Naive B cell (primary cell): ENCODE data around the gene CD200R1L. TPM values are rescaled to one million over a fixed set of nuclear protein-coding genes. Genes with fewer than 3 reads are reported as not detected.
"Not testable (repeated sequence)": the region's sequence is repeated elsewhere in the genome, so short reads cannot be mapped to it uniquely, and the experiment has no call there.

ENCODE experiments used
- ATAC-seq, 2 donors: fragments of 150-1000 bp; cut with Tn5 transposase; 2 replicates each; pipeline ENCODE4 v1.10.0; 2021; ENCODE audit warnings: low read depth in 2 of 2, mild to moderate bottlenecking in 2 of 2, moderate library complexity in 2 of 2
- DNase-seq: peaks from one replicate; pipeline ENCODE4 v3.0.0; 2022
- H3K27ac Mint-ChIP-seq, 6 donors: one replicate each; pipeline ENCODE4 v1.8.0; 2020 to 2022; ENCODE audit warnings: mild to moderate bottlenecking in 6 of 6, mixed read lengths in 6 of 6, moderate library complexity in 5 of 6, inconsistent platforms in 2 of 6
- H3K27me3 Mint-ChIP-seq, 3 donors: one replicate each; pipeline ENCODE4 v1.8.0; 2021 to 2022; ENCODE audit warnings: mixed read lengths in 3 of 3, mild to moderate bottlenecking in 1 of 3
- H3K36me3 Mint-ChIP-seq, 2 donors: one replicate each; pipeline ENCODE4 v1.8.0; 2020 to 2022; ENCODE audit warnings: mixed read lengths in 2 of 2, inconsistent platforms in 1 of 2, mild to moderate bottlenecking in 1 of 2
- H3K4me1 Mint-ChIP-seq, 3 donors: one replicate each; pipeline ENCODE4 v1.8.0; 2020 to 2022; ENCODE audit warnings: mixed read lengths in 3 of 3, inconsistent platforms in 1 of 3, mild to moderate bottlenecking in 1 of 3, moderate library complexity in 1 of 3
- H3K4me3 Mint-ChIP-seq, 8 donors: one replicate each; pipeline ENCODE4 v1.8.0; 2020 to 2022; ENCODE audit warnings: mild to moderate bottlenecking in 8 of 8, mixed read lengths in 8 of 8, moderate library complexity in 8 of 8, inconsistent platforms in 2 of 8
- H3K9me3 Mint-ChIP-seq, 7 donors: one replicate each; pipeline ENCODE4 v1.8.0; 2020 to 2022; ENCODE audit warnings: mixed read lengths in 7 of 7, mild to moderate bottlenecking in 5 of 7, inconsistent platforms in 2 of 7, moderate library complexity in 1 of 7
- polyA plus RNA-seq, 6 donors: library from polyadenylated mRNA; unstranded; fragments of 300-500 nt; fragmentation: Illumina TruSeq; gene quantifications; one replicate each; pipeline ENCODE4 v1.2.3, GENCODE V29; 2021; ENCODE audit warnings: low read depth in 6 of 6

Gene CD200R1L
- polyA plus RNA-seq, 6 donors from 2014 or later, result not detected

DNA sequence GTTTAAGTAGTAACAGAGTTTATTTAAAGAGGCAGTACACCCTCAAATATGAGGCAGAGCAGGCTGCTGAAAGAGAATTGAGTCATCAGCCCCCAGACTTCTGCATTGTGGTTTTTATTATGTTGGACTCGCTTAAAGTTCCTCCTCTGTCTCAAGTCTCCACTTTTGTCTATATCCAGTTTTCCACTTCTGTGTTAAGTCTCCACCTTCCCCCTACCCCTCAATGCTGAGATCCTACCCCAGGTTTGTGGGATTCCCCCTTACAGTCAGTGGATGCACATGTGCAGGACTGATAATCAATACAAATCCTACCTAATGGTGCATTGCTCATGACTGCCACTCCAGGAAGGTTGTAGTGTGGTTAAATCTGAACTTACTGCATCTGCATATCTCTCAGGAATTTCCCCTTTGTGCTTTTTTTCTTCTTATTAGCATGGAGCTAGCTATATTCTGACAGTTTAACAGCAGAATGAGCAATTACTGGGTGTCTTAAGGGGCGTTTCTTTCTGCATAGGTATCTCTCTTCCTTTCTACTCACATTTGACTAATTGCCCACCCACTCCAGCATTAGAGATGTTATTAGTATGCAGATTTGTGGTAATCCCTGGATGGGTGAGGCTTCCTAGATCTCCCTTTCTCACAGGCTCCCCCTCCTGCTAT lies 11.9 kb upstream of the CD200R1L start:
- Mint-ChIP-seq H3K4me1 (peaks cover 35 to 45% (median 40%) of the 10 kb centered on the region in 3 donors), H3K27ac (peak overlapping the region in 3 of 6 donors; percentile 12 to 42 (median 17)), H3K4me3 (peak overlapping the region in 6 of 8 donors; percentile 4 to 50 (median 32)), H3K27me3 (peaks cover 0 to 7% (median 0%) of the 10 kb centered on the region in 3 donors), H3K9me3 (peaks cover 0 to 24% (median 12%) of the 10 kb centered on the region in 7 donors), H3K36me3 (no peaks in the 10 kb centered on the region)
- ATAC-seq (peak; percentile 66), DNase-seq (peak; percentile 41)

DNA sequence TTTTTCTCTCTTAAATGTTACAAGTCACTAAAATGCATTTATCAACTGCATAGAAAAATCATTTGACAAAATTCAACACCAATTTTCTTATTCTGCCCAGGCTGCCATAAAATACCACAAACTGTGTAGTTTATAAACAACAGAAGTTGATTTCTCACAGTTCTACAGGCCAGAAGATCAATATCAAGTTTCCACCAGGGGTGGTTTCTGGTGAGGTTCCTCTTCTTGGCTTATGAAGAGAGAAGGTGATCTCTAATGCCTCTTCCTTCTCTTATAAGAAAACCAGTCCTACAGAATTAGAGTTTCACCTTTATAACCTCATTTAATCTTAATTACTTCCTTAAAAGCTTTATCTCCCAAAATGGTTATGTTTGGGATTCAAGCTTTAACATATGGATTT lies 10.9 kb upstream of the CD200R1L start:
- DNase-seq (no peak), ATAC-seq (peak; percentile 34 to 40)
- H3K36me3 Mint-ChIP-seq, result peaks cover 0 to 3% of the 10 kb centered on the region in 2 donors
- H3K27ac Mint-ChIP-seq, result peak overlapping the region in 2 of 6 donors; percentile 28 to 65
- peaks cover 0 to 9% (median 0%) of the 10 kb centered on the region in 3 donors for H3K27me3 Mint-ChIP-seq
- peaks cover 35 to 45% (median 40%) of the 10 kb centered on the region in 3 donors for H3K4me1 Mint-ChIP-seq
- H3K4me3 Mint-ChIP-seq, result peak overlapping the region in 4 of 8 donors; percentile 3 to 78 (median 38)
- peaks cover 0 to 32% (median 12%) of the 10 kb centered on the region in 7 donors for H3K9me3 Mint-ChIP-seq

DNA sequence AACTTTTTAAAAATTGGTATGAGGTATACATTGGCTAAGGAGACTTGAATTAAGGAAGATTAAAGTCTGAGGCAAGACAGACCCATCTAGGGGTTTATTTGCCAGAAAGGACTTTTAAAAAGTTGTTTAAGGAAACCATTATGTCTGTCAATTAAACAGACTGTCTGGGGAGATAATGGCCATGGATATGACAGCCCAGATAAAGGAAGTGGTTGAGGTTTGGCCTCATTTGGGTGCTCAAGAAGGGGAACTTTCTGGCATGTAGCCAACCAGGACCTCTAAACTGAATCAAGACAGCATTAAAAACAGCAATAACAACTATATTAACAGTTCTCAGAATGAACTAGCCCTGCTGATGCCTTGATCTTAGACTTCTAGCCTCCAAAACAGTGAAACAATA lies 9.9 kb upstream of the CD200R1L start:
- H3K27me3 Mint-ChIP-seq, result peaks cover 0 to 18% (median 0%) of the 10 kb centered on the region in 3 donors
- peak; percentile 61 to 67 for ATAC-seq
- H3K36me3 Mint-ChIP-seq, result peaks cover 6 to 13% of the 10 kb centered on the region in 2 donors
- peak overlapping the region in 1 of 6 donors; percentile 12 for H3K27ac Mint-ChIP-seq
- peaks cover 8 to 42% (median 20%) of the 10 kb centered on the region in 7 donors for H3K9me3 Mint-ChIP-seq
- H3K4me1 Mint-ChIP-seq, result peaks cover 35 to 45% (median 40%) of the 10 kb centered on the region in 3 donors
- peak; percentile 56 for DNase-seq
- H3K4me3 Mint-ChIP-seq, result peak overlapping the region in 5 of 8 donors; percentile 10 to 44 (median 30)

DNA sequence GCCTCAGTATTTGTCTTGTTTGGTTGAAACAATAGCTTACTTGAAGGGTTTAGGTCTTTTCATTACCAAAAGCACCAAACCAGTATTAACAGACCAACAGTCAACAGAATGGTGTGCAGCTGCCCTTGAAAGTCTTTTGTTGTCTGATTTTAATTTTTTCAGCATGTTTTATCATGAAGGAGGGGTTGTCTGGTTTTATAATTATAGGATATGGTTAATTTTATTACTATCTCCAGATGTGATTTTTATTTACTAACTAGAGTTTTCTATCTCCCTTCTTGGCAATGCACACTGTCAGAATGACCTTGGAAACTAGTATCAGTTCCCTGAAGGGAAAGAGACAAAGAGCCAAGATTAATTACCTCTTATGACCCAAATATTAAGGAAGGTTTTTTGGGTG lies 9.2 kb upstream of the CD200R1L start:
- ATAC-seq (no peak), DNase-seq (no peak)
- peaks cover 0 to 18% (median 0%) of the 10 kb centered on the region in 3 donors for H3K27me3 Mint-ChIP-seq
- H3K4me1 Mint-ChIP-seq, result peaks cover 32 to 40% (median 36%) of the 10 kb centered on the region in 3 donors
- H3K27ac Mint-ChIP-seq, result no peak overlapping the region
- peaks cover 13 to 20% of the 10 kb centered on the region in 2 donors for H3K36me3 Mint-ChIP-seq
- no peak overlapping the region for H3K4me3 Mint-ChIP-seq
- H3K9me3 Mint-ChIP-seq, result peaks cover 14 to 48% (median 25%) of the 10 kb centered on the region in 7 donors

DNA sequence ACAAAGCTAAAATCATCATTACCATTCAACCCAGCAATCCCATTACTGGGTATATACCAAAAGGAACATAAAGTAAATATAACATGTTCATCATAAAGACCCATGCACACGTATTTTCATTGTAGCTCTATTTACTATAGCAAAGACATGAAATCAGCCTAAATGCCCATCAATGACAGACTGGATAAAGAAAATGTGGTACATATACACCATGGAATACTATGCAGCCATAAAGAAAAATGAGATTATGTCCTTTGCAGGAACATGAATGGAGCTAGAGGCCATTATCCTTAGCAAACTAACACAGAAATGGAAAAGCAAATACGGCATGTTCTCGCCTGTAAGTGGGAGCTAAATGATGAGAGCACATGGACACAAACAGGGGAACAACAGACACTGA lies 8.4 kb upstream of the CD200R1L start:
- peaks cover 0 to 18% (median 0%) of the 10 kb centered on the region in 3 donors for H3K27me3 Mint-ChIP-seq
- not testable (repeated sequence) for DNase-seq, ATAC-seq, H3K4me3 Mint-ChIP-seq
- peaks cover 30 to 36% (median 33%) of the 10 kb centered on the region in 3 donors for H3K4me1 Mint-ChIP-seq
- peaks cover 21 to 56% (median 32%) of the 10 kb centered on the region in 7 donors for H3K9me3 Mint-ChIP-seq
- peaks cover 21 to 28% of the 10 kb centered on the region in 2 donors for H3K36me3 Mint-ChIP-seq
- H3K27ac Mint-ChIP-seq, result peak overlapping the region in 1 of 6 donors; percentile 10

DNA sequence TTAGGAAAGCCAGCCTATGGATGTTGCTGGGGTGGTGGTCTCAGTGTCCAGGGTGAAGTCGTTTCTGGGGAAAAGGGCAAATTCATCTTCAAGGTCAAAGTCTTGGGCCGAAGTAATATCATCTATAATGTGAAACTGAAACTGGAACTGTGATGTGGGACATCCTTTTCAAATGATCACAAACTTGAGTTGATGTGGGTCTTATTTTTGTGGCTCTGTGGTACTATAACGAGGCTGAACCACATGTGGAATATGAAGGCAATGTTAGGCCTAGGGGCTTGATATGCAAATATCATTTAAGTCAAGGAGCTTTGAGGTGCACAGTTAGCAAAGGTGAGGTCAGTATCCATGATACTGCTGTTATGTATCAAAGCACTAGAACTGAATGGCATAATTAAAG lies 1.5 kb upstream of the CD200R1L start:
- Mint-ChIP-seq H3K4me3 (peak overlapping the region in 3 of 8 donors; percentile 12 to 72 (median 67)), H3K36me3 (peaks cover 21 to 33% of the 10 kb centered on the region in 2 donors), H3K27ac (peak overlapping the region in 3 of 6 donors; percentile 6 to 55 (median 9)), H3K27me3 (peaks cover 0 to 11% (median 0%) of the 10 kb centered on the region in 3 donors), H3K9me3 (peaks cover 20 to 39% (median 32%) of the 10 kb centered on the region in 7 donors), H3K4me1 (peaks cover 21 to 29% (median 23%) of the 10 kb centered on the region in 3 donors)
- peak; percentile 38 to 52 for ATAC-seq
- no peak for DNase-seq

DNA sequence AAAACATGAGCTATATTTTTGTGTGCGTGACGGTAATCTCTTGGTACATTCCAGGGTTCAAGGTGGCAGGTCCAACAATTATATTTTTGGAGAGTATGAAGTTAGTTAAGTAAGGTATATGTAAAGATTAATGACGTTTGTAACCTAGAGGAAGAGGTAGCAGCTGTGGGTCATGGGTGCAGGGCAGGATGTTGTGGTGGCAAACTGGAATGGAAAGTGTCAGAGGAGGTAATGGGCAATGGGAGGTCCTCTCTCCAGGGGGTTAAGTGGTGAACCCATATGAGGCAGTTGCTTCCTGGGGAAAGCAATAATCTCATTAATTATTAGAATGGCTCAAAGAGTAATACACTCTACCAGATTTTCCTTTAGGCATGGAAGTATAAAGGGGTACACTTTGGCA lies 1.0 kb upstream of the CD200R1L start:
- DNase-seq, result no peak
- peaks cover 20 to 40% (median 31%) of the 10 kb centered on the region in 7 donors for H3K9me3 Mint-ChIP-seq
- H3K27me3 Mint-ChIP-seq, result peaks cover 0 to 11% (median 0%) of the 10 kb centered on the region in 3 donors
- H3K27ac Mint-ChIP-seq, result peak overlapping the region in 5 of 6 donors; percentile 9 to 82 (median 55)
- H3K4me1 Mint-ChIP-seq, result peaks cover 21 to 29% (median 23%) of the 10 kb centered on the region in 3 donors
- peaks cover 24 to 32% of the 10 kb centered on the region in 2 donors for H3K36me3 Mint-ChIP-seq
- ATAC-seq, result peak; percentile 61 to 74
- H3K4me3 Mint-ChIP-seq, result peak overlapping the region in 4 of 8 donors; percentile 5 to 72 (median 40)

DNA sequence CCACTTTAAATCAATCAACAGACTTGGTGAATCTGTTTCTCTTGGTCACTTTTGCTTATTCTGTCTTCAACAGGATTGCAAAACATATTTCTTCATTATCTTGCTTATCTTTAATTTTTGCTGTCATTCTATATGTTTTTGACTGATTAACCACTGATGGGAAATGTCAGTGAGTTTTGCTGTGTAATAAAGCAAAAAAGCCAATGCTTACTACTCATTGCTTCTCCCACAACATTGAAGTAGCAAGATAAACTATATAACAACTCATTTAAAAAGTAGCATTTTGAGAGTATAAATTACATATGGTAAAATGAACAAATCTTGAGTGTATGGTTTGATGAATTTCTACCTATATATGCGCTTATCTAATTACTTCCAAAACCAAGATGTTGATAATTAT lies 892 bp downstream of the CD200R1L start:
- DNase-seq, result no peak
- no peak overlapping the region for H3K27ac Mint-ChIP-seq
- H3K27me3 Mint-ChIP-seq, result no peaks in the 10 kb centered on the region
- peaks cover 21 to 29% (median 23%) of the 10 kb centered on the region in 3 donors for H3K4me1 Mint-ChIP-seq
- peaks cover 11 to 12% of the 10 kb centered on the region in 2 donors for H3K36me3 Mint-ChIP-seq
- H3K9me3 Mint-ChIP-seq, result peaks cover 3 to 29% (median 17%) of the 10 kb centered on the region in 7 donors
- no peak for ATAC-seq
- H3K4me3 Mint-ChIP-seq, result no peak overlapping the region

DNA sequence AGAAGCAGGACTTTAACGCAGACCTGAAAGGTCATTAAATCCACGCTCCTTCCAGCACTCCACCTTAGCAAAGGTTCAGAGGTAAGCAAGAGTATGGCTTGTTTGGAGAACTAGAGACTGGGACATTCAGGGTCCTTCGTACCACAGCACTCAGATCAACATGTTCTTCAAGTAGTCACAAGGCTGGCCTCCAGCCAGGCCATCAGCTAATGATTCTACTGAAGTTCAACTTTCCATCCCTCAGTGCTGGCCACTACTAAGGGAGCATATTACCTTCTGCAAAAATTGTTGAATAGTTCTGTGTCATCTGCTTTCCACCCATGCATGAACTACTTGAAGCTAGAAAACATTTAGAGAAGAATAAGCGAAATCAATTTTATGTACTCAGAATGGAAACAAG lies 17.6 kb downstream of the CD200R1L start:
- DNase-seq, result no peak
- H3K27ac Mint-ChIP-seq, result peak overlapping the region in 1 of 6 donors; percentile 9
- H3K9me3 Mint-ChIP-seq, result no peaks in the 10 kb centered on the region
- ATAC-seq, result no peak
- no peak overlapping the region for H3K4me3 Mint-ChIP-seq
- no peaks in the 10 kb centered on the region for H3K27me3 Mint-ChIP-seq
- no peaks in the 10 kb centered on the region for H3K4me1 Mint-ChIP-seq
- H3K36me3 Mint-ChIP-seq, result no peaks in the 10 kb centered on the region

DNA sequence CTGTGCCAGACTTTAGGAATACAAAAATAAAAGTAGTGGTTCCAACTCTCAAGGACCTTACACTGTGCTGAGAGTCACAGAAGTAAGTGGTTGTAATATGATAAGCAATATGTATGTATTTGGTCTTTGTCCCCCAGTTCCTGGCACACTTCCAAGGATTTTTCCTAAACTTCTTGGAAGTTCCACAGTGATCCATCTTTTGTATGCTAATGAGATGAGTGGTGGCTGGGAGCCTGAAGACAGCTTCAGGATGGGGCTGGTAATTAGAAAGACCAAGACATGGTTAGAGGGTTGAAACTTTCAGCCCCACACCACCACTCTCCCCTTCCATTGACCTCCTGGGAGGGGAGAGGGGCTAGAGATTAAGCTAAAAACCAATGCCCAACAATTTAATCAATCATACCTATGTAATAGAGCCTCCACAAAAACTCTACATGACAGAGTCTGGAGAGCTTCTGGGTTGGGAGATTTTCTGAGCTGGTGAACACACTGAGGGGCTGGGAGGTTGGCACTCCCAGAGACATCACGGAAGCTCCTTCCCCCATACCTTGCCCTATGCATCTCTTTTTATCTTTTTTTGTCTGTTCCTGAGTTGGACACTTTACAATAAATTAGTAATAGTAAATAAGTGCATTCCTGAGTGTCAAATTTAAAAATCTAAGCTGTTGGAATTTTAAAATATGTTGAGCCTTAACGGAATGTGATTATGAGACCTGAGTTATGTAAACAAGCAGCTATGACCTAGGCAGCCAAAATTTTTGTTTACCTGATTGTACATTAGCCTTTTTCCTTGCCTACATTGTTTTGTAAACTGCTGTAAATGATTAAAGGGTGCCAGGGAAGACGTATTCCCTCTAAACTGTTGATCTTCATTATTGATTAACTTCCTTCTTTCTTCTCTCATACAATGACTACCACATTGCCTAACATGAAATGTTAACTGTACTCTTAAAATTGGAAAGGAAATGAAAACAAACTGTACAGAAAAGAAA lies 24.3 kb downstream of the CD200R1L start:
- DNase-seq, result no peak
- no peak overlapping the region for H3K27ac Mint-ChIP-seq
- H3K9me3 Mint-ChIP-seq, result peaks cover 0 to 22% (median 4%) of the 10 kb centered on the region in 7 donors
- peaks cover 9 to 17% (median 11%) of the 10 kb centered on the region in 3 donors for H3K4me1 Mint-ChIP-seq
- peak overlapping the region in 1 of 8 donors; percentile 74 for H3K4me3 Mint-ChIP-seq
- ATAC-seq, result no peak
- no peaks in the 10 kb centered on the region for H3K27me3 Mint-ChIP-seq
- no peaks in the 10 kb centered on the region for H3K36me3 Mint-ChIP-seq

DNA sequence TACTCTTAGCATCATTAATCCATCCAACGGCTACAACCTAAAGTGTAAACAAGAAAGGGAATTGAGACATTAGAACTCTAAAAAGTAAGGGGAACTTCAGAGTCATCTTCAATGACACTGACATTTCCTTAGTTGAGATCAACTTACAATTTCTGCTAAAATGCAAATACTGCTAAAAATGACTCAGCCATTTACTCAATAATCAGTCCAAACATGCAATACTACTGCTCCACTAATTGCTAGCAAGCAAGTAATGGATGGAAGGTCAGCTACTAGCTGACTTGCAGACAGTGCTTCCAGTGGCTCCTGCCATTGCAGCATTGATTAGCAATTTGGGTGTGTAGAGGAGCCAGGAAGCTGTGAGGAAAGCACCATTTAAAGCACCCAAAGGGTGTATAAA lies 28.4 kb downstream of the CD200R1L start:
- Mint-ChIP-seq H3K27ac (no peak overlapping the region), H3K27me3 (no peaks in the 10 kb centered on the region), H3K4me3 (no peak overlapping the region), H3K36me3 (no peaks in the 10 kb centered on the region), H3K4me1 (peaks cover 29 to 38% (median 33%) of the 10 kb centered on the region in 3 donors), H3K9me3 (peaks cover 4 to 37% (median 11%) of the 10 kb centered on the region in 7 donors)
- DNase-seq (no peak), ATAC-seq (no peak)

DNA sequence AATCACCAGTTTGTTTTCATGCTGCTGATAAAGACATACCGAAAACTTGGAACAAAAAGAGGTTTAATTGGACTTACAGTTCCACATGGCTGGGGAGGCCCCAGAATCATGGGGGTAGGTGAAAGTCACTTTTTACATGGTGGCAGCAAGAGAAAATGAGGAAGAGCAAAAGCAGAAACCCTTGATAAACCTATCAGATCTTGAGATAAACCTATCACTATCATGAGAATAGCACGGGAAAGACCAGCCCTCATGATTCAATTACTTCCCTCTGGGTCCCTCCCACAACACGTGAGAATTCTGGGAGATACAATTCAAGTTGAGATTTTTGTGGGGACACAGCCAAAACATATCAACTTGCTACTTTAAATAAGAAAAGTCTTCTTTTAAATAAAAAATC lies 28.9 kb downstream of the CD200R1L start:
- ATAC-seq (no peak), DNase-seq (no peak)
- Mint-ChIP-seq H3K27me3 (no peaks in the 10 kb centered on the region), H3K9me3 (peaks cover 4 to 37% (median 11%) of the 10 kb centered on the region in 7 donors), H3K4me3 (no peak overlapping the region), H3K4me1 (peaks cover 33 to 43% (median 38%) of the 10 kb centered on the region in 3 donors), H3K27ac (no peak overlapping the region), H3K36me3 (no peaks in the 10 kb centered on the region)

DNA sequence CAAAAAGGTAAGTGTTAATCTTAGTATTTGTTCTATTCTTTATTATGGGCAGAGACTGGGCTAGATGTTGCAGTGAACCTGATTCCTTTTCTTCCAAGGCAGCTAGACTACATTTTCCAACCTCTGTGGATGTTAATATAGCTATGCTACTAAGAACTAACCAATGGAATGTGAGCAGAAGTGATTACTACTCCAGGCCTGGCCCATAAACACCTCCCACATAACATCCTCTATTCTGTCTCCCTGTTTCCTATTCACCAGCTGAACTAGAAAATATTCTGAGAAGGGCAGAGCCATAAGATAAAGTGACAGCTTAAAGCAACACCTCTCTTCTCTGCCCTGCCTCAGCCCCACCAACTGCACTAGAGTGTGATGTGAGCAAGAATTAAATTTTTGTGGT lies 29.4 kb downstream of the CD200R1L start:
- H3K36me3 Mint-ChIP-seq, result no peaks in the 10 kb centered on the region
- peaks cover 4 to 37% (median 11%) of the 10 kb centered on the region in 7 donors for H3K9me3 Mint-ChIP-seq
- no peak overlapping the region for H3K4me3 Mint-ChIP-seq
- ATAC-seq, result no peak
- H3K27ac Mint-ChIP-seq, result peak overlapping the region in 1 of 6 donors; percentile 4
- DNase-seq, result no peak
- peaks cover 36 to 48% (median 43%) of the 10 kb centered on the region in 3 donors for H3K4me1 Mint-ChIP-seq
- no peaks in the 10 kb centered on the region for H3K27me3 Mint-ChIP-seq
